Brain microvascular endothelial cell (primary cell): ENCODE data around the gene TMEM52.

ENCODE experiments used
- DNase-seq: peaks from one replicate; pipeline ENCODE4 v3.0.0-alpha.2; 2020
- H3K27ac ChIP-seq: fragments of 250-450 bp; sonication (Bioruptor Pico); 2 replicates; pipeline ENCODE4 v1.5.1; 2020; ENCODE audit warnings: mild to moderate bottlenecking, moderate library complexity
- H3K27me3 ChIP-seq: fragments of 250-450 bp; sonication (Bioruptor Pico); replicated peaks from 2 replicates; pipeline ENCODE4 v1.5.1; 2020; ENCODE audit warnings: mild to moderate bottlenecking
- H3K36me3 ChIP-seq: fragments of 250-450 bp; sonication (Bioruptor Pico); replicated peaks from 2 replicates; pipeline ENCODE4 v1.5.1; 2020; ENCODE audit warnings: mild to moderate bottlenecking
- H3K4me3 ChIP-seq: 2 replicates; pipeline ENCODE4 v1.5.1; 2011; ENCODE audit warnings: low read depth, mild to moderate bottlenecking, control low read depth, low read length, moderate library complexity
- CTCF ChIP-seq: IDR thresholded peaks from 2 replicates; pipeline ENCODE4 v1.5.1; 2011; ENCODE audit warnings: low read depth, mild to moderate bottlenecking, moderate library complexity, low read length, control low read depth, inconsistent platforms; ENCODE audit errors: missing control alignments
- in situ Hi-C: cut with HindIII; loops from 2 replicates; pipeline ENCODE4 v1.10.0; 2017; ENCODE audit warnings: low sequenced_read_pairs, low pct_ligation_motif_present

The TMEM52 gene

GRCh38 chr1:1915911-1916840, 2.9 kb downstream of the TMEM52 start:
- TF ChIP-seq CTCF, result no peak
- H3K27me3 ChIP-seq, result no peaks in the 10 kb centered on the region
- H3K27ac ChIP-seq, result no peak overlapping the region
- H3K36me3 ChIP-seq, result no peaks in the 10 kb centered on the region
- DNase-seq, result no peak
- H3K4me3 ChIP-seq, result no peak overlapping the region
- in situ Hi-C loops, result no loop called here

DNA sequence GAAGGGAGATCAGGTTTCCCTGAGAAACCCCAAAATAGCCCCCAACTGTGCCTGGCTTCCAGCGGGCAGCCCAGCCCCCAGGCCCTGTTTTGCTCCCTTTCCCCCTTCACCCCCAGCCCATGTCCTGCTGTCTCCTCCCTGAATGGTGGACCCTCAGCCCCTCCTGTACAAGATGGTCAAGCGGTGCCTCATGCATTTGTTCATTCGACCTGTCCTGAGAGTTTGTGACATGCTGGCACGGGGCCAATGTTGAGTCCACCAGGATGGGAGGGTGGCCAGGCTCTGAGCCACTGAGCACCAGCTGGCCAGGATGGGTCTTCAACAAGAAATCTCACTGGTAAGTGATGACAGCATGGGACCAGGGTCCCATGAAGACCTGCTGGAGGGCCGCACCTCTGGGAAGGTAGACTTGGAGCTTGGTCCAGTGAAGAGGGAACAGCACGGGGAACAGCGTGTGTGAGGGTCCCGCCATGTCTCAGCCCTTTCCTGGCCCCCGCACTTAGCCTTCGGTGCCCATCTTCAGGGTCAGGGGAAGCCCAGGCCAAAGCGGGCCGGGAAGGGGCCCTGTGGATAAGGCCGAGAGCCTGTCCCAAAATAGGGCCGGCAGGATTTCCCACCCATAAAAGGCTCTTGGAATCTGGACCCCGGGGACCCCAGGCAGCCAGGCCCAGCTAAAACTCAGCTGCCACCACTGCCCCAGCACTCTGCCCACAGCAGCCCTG, 3.9 kb downstream of the TMEM52 start, which contains the start of gene CALML6:
Gene CALML6 (plus strand): TSS at position 290 of the 722 bp plus-strand sequence. CDS start 21 bp downstream, at position 311.
- no peak within 1 kb of the TSS for H3K4me3 ChIP-seq
- H3K27me3 ChIP-seq, result no peaks in the 10 kb centered on the region
- no peak for TF ChIP-seq CTCF
- H3K27ac ChIP-seq, result no peak within 1 kb of the TSS
- no peak for DNase-seq
- no peaks in the 10 kb centered on the region for H3K36me3 ChIP-seq
- in situ Hi-C loops, result no loop called here

DNA sequence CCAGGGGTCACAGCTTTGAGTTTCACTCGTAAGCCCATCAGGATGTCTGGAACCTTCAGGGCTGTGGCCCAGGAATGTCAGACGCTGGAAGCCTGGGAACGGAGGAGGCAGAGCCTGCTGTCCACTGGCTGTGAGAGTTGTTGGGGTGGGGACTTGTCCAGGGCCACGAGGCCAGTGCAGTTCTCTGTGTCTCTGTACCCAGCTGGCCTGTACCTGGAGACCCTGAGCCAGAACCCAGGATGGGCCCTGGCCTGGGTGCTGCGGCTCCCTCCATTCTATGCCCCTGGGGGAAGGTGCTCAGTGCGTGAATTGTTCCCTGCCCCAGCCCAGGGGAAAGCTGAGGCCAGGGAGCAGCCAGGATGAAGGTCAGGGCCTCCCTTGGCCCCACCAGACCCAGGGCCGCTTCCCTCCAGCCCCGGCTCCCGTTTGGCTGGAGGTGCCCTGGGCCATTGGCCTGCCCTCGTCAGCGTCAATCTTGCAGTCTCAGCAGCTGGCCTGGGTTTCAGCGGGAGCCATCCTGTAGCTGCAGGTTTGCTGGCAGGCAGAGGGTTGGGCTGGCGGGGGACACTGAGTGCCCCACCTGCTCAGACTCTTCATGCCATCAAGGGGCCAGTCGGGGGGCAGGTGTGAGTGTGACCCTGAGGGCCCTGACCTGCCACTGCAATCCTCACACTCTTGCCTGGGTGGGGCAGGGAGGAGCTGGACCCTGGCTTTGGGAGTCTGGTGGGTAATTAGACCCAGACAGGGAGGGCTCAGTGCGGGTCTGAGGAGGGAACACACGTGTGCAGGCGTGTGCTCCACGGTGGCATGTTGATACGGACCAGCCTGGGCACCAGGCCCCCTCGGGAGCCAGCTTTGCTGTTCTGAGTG, 4.7 kb downstream of the TMEM52 start:
- Histone ChIP-seq H3K27me3 (no peaks in the 10 kb centered on the region), H3K4me3 (no peak overlapping the region), H3K36me3 (no peaks in the 10 kb centered on the region), H3K27ac (no peak overlapping the region)
- in situ Hi-C loops, result no loop called here
- TF ChIP-seq CTCF, result no peak
- no peak for DNase-seq

GRCh38 chr1:1911350-1912041, 7.6 kb downstream of the TMEM52 start:
- no peaks in the 10 kb centered on the region for H3K27me3 ChIP-seq
- H3K36me3 ChIP-seq, result no peaks in the 10 kb centered on the region
- no peak for TF ChIP-seq CTCF
- no peak for DNase-seq
- in situ Hi-C loops, result no loop called here
- H3K27ac ChIP-seq, result no peak overlapping the region
- H3K4me3 ChIP-seq, result no peak overlapping the region

DNA sequence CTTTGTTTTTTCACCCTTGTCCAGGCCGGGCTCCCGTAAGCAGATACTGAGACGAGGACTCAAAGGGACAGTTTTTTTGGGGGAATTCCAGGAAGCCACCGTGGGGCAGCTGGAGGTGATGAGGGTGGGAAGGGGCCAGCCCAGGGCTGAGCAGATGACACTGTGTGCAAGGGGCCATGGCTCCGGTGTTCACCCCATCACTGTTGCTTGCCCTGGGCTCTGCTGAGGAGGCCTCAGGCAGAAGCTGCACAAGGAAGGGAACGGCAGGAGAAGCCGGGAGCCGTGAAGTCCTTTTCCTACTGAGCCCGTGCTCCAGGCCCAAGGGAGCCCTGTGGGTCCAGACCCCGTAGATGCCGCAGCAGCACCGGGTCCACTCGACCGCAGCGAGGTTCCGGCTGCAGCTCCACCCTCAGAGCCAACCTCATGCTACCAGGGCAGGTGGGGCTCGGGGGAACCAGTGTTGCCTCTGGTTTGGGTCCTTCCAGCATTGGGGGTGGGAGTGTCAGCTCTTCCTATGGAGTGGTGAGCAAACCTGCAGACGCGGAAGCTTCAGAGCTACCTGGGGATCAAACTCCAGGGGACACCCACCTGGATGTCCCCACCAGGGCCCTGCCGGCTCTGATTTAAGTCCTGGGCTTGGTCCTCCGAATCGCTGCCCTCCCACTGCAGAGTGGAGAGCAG, 8.3 kb downstream of the TMEM52 start:
- DNase-seq, result no peak
- H3K27me3 ChIP-seq, result no peaks in the 10 kb centered on the region

More for the DNA sequence above, 8.3 kb downstream of the TMEM52 start:
- Histone ChIP-seq H3K36me3 (no peaks in the 10 kb centered on the region), H3K27ac (no peak overlapping the region), H3K4me3 (no peak overlapping the region)
- in situ Hi-C loops, result no loop called here
- TF ChIP-seq CTCF, result no peak
